Neural progenitor cell (in vitro differentiated cells): Measurements from ENCODE around the gene BBS9. TPM values are rescaled to one million over a fixed set of nuclear protein-coding genes. Genes with fewer than 3 reads are reported as not detected.

Experiments used
- DNase-seq: peaks from one replicate; pipeline ENCODE4 v3.0.0-alpha.2; 2016; ENCODE audit warnings: low spot score
- H2AFZ ChIP-seq: fragments of 200-600 bp; sonication (generic); replicated peaks from 2 replicates; pipeline ENCODE4 v1.6.1; 2016; ENCODE audit warnings: antibody characterized with exemption
- H3F3A ChIP-seq: fragments of 200-600 bp; sonication (generic); 2 replicates; pipeline ENCODE4 v1.6.1; 2016; ENCODE audit warnings: antibody characterized with exemption, low read depth
- H3K27ac ChIP-seq: fragments of 200-600 bp; sonication (generic); 2 replicates; pipeline ENCODE4 v1.5.1; 2016; ENCODE audit warnings: mild to moderate bottlenecking
- H3K27me3 ChIP-seq: fragments of 200-600 bp; sonication (generic); 2 replicates; pipeline ENCODE4 v1.6.1; 2016; ENCODE audit warnings: mild to moderate bottlenecking, moderate library complexity
- H3K36me3 ChIP-seq: fragments of 200-600 bp; sonication (generic); 2 replicates; pipeline ENCODE4 v1.5.1; 2016
- H3K4me1 ChIP-seq: fragments of 200-600 bp; sonication (generic); 2 replicates; pipeline ENCODE4 v1.6.1; 2016; ENCODE audit warnings: mixed run types
- H3K4me2 ChIP-seq: fragments of 200-600 bp; sonication (generic); 2 replicates; pipeline ENCODE4 v1.6.1; 2016
- H3K4me3 ChIP-seq: fragments of 200-600 bp; sonication (generic); 2 replicates; pipeline ENCODE4 v1.5.1; 2016
- H3K79me2 ChIP-seq: fragments of 200-600 bp; sonication (generic); 2 replicates; pipeline ENCODE4 v1.6.1; 2016; ENCODE audit warnings: low read depth
- H3K9ac ChIP-seq: fragments of 200-600 bp; sonication (generic); 2 replicates; pipeline ENCODE4 v1.6.1; 2016
- H3K9me3 ChIP-seq: fragments of 200-600 bp; sonication (generic); 2 replicates; pipeline ENCODE4 v1.5.1; 2016; ENCODE audit warnings: low read depth
- H4K20me1 ChIP-seq: fragments of 200-600 bp; sonication (generic); 2 replicates; pipeline ENCODE4 v1.6.1; 2016; ENCODE audit warnings: low read depth
- H3K27ac Mint-ChIP-seq: 3 replicates; pipeline ENCODE4 v1.8.0; 2021; ENCODE audit warnings: mixed read lengths
- H3K27me3 Mint-ChIP-seq: 2 replicates; pipeline ENCODE4 v1.8.0; 2022; ENCODE audit warnings: low read depth, mild to moderate bottlenecking, inconsistent platforms, moderate library complexity, mixed read lengths; ENCODE audit not compliant: insufficient read depth
- H3K36me3 Mint-ChIP-seq: 3 replicates; pipeline ENCODE4 v1.8.0; 2021; ENCODE audit warnings: mixed read lengths
- H3K4me1 Mint-ChIP-seq: 3 replicates; pipeline ENCODE4 v1.8.0; 2021; ENCODE audit warnings: mixed read lengths
- H3K4me3 Mint-ChIP-seq: 3 replicates; pipeline ENCODE4 v1.8.0; 2021; ENCODE audit warnings: mild to moderate bottlenecking, moderate library complexity, mixed read lengths
- H3K9me3 Mint-ChIP-seq: 3 replicates; pipeline ENCODE4 v1.8.0; 2020; ENCODE audit warnings: mixed read lengths
- EZH2 ChIP-seq: fragments of 200-600 bp; sonication (generic); IDR thresholded peaks from 2 replicates; pipeline ENCODE4 v1.6.1; 2017; ENCODE audit warnings: antibody characterized with exemption, mild to moderate bottlenecking, moderate library complexity
- EZH2phosphoT487 ChIP-seq: fragments of 200-600 bp; sonication (generic); IDR thresholded peaks from 2 replicates; pipeline ENCODE4 v1.6.1; 2017; ENCODE audit warnings: antibody characterized with exemption
- total RNA-seq: library from RNA; depleted of rRNA; stranded (reverse); fragments of >200 nt; gene quantifications from 2 replicates; pipeline ENCODE4 v1.2.3, GENCODE V29; 2015; ENCODE audit warnings: low replicate concordance
- TF ChIP-seq, protein P1 (sequence below): fragments of 200-600 bp; sonication (generic); IDR thresholded peaks from 2 replicates; pipeline ENCODE4 v1.5.1; 2017; ENCODE audit warnings: antibody characterized with exemption, mild to moderate bottlenecking

Gene BBS9
- total RNA-seq, 1 donor from 2014 or later: 40.3 TPM

DNA sequence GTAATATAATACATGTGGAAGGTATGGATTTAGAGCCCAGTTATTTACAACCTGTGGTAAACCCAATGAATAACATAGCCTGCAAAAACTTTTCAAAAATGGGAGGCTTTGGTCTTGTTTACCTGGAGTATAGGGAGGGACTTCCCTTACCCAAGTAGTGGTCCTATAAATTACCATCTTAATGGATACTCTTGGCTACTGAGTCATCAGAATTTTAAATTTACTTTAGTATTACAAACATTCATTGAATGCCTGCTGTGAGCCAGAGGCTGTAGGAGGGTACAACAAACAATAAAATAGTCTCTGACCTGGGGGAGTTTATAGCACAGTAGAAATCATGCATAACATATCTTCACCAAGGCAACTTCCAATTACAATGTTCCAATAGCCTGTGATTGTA is 365.1 kb downstream of the BBS9 start:
- TF ChIP-seq EZH2 (no peak), EZH2phosphoT487 (no peak)
- TF ChIP-seq, protein P1, sequence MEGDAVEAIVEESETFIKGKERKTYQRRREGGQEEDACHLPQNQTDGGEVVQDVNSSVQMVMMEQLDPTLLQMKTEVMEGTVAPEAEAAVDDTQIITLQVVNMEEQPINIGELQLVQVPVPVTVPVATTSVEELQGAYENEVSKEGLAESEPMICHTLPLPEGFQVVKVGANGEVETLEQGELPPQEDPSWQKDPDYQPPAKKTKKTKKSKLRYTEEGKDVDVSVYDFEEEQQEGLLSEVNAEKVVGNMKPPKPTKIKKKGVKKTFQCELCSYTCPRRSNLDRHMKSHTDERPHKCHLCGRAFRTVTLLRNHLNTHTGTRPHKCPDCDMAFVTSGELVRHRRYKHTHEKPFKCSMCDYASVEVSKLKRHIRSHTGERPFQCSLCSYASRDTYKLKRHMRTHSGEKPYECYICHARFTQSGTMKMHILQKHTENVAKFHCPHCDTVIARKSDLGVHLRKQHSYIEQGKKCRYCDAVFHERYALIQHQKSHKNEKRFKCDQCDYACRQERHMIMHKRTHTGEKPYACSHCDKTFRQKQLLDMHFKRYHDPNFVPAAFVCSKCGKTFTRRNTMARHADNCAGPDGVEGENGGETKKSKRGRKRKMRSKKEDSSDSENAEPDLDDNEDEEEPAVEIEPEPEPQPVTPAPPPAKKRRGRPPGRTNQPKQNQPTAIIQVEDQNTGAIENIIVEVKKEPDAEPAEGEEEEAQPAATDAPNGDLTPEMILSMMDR: no peak
- H3K27ac Mint-ChIP-seq: no peak overlapping the region
- Histone ChIP-seq H3K4me2 (no peak overlapping the region), H3K9ac (no peak overlapping the region), H2AFZ (no peak overlapping the region), H3K4me1 (no peaks in the 10 kb centered on the region), H3K79me2 (no peaks in the 10 kb centered on the region), H3K36me3 (no peaks in the 10 kb centered on the region), H3F3A (no peaks in the 10 kb centered on the region), H4K20me1 (no peaks in the 10 kb centered on the region), H3K9me3 (no peaks in the 10 kb centered on the region), H3K4me3 (no peak overlapping the region), H3K27me3 (no peaks in the 10 kb centered on the region), H3K27ac (no peak overlapping the region)
- no peaks in the 10 kb centered on the region for H3K27me3 Mint-ChIP-seq
- DNase-seq: no peak
- no peaks in the 10 kb centered on the region for H3K36me3 Mint-ChIP-seq
- H3K4me3 Mint-ChIP-seq: no peak overlapping the region
- H3K9me3 Mint-ChIP-seq: no peaks in the 10 kb centered on the region
- peaks cover 19% of the 10 kb centered on the region for H3K4me1 Mint-ChIP-seq

DNA sequence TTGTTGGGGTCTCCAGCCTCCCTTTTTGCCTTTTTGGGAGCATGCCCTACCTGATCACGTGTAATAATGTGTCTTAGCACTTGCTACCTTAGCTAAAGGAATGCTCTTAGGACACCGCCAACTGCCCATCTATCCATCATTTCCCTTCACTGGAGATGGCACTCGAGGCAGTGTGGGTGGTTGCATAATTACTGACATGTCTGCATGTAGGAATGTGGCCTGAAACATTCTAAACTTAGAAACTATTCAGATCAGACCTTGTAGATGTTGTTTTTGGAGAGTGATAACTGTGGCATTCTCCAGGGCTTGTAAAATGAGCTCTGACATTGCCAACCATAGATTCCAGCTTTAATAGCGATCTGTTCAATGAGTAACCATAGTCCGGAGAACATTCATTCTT is 365.8 kb downstream of the BBS9 start:
- Histone ChIP-seq H2AFZ (no peak overlapping the region), H4K20me1 (no peaks in the 10 kb centered on the region), H3K79me2 (no peaks in the 10 kb centered on the region), H3K4me2 (no peak overlapping the region), H3K4me1 (no peaks in the 10 kb centered on the region), H3F3A (no peaks in the 10 kb centered on the region), H3K27me3 (no peaks in the 10 kb centered on the region), H3K9me3 (no peaks in the 10 kb centered on the region), H3K36me3 (no peaks in the 10 kb centered on the region), H3K9ac (no peak overlapping the region), H3K4me3 (no peak overlapping the region), H3K27ac (no peak overlapping the region)
- Mint-ChIP-seq H3K27ac (no peak overlapping the region), H3K36me3 (no peaks in the 10 kb centered on the region), H3K9me3 (no peaks in the 10 kb centered on the region), H3K27me3 (peaks cover 2% of the 10 kb centered on the region), H3K4me1 (peaks cover 19% of the 10 kb centered on the region), H3K4me3 (no peak overlapping the region)
- DNase-seq: no peak
- no peak for TF ChIP-seq EZH2
- no peak for TF ChIP-seq EZH2phosphoT487
- TF ChIP-seq, protein P1: no peak

DNA sequence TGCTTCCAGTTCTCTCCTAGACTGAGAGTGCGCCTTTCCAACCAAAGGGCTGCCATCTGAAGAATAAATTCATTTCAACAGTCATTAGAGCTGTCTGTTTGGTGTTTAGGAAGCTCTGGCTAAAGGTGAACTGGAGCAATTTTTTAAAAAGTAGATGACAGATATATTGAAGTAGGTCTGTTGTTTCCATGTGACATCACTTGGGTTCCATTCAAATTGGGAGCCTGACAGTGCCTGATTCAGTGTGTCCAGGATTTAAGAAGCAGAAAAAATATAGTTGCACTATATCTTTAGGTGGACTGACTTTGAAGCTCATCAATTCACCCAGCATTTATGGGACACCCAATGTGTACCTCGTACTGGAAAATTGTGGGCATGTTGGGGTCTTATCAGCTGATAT is 367.7 kb downstream of the BBS9 start:
- no peak overlapping the region for H3K27ac Mint-ChIP-seq
- Histone ChIP-seq H2AFZ (no peak overlapping the region), H3K9ac (no peak overlapping the region), H3K27me3 (no peaks in the 10 kb centered on the region), H3K4me3 (no peak overlapping the region), H3K36me3 (no peaks in the 10 kb centered on the region), H3K79me2 (no peaks in the 10 kb centered on the region), H3K4me1 (no peaks in the 10 kb centered on the region), H3F3A (no peaks in the 10 kb centered on the region), H4K20me1 (no peaks in the 10 kb centered on the region), H3K4me2 (no peak overlapping the region), H3K9me3 (no peaks in the 10 kb centered on the region), H3K27ac (no peak overlapping the region)
- no peak overlapping the region for H3K4me3 Mint-ChIP-seq
- no peaks in the 10 kb centered on the region for H3K9me3 Mint-ChIP-seq
- TF ChIP-seq, protein P1: no peak
- TF ChIP-seq EZH2 (no peak), EZH2phosphoT487 (no peak)
- H3K4me1 Mint-ChIP-seq: peaks cover 19% of the 10 kb centered on the region
- no peaks in the 10 kb centered on the region for H3K36me3 Mint-ChIP-seq
- no peak for DNase-seq
- peaks cover 7% of the 10 kb centered on the region for H3K27me3 Mint-ChIP-seq
